Body of pancreas (tissue), 4 donors: Measurements from ENCODE around the gene KBTBD12.

Experiments used
- POLR2A ChIP-seq, 3 donors: fragments of 450-650 bp; IDR thresholded peaks; one replicate each; pipeline ENCODE4 v1.6.1; 2016; ENCODE audit warnings: antibody characterized with exemption in 3 of 3, mild to moderate bottlenecking in 2 of 3
- TF ChIP-seq, protein P1 (sequence below), 7 experiments: fragments of 450-650 bp in 4 of 7; fragments of 200-600 bp in 3 of 7; sonication (generic) in 3 of 7; IDR thresholded peaks; one replicate each; pipeline ENCODE4 v1.5.1; 2016 to 2019; ENCODE audit warnings: antibody characterized with exemption in 7 of 7

DNA sequence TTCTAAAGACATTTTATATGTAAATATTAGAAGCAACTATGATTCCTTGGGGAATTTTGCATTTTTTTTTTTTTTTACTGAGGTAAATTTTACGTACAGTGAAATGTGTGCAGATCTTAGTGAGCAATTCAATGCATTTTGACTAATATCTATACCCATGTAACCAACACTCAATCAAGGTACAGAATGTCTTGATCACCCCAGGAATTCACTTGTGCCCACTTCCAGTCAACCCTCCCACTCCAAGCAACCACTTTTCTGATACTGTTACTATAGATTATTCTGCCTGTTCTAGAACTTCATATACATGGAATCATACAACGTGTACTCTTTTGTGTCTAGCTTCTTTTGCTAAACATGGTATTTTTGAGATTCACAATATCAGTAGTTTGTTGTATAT, 47.6 kb upstream of the KBTBD12 start:
- no peak for TF ChIP-seq POLR2A (IDR thresholded peaks at IDR 0.05)
- TF ChIP-seq, protein P1, sequence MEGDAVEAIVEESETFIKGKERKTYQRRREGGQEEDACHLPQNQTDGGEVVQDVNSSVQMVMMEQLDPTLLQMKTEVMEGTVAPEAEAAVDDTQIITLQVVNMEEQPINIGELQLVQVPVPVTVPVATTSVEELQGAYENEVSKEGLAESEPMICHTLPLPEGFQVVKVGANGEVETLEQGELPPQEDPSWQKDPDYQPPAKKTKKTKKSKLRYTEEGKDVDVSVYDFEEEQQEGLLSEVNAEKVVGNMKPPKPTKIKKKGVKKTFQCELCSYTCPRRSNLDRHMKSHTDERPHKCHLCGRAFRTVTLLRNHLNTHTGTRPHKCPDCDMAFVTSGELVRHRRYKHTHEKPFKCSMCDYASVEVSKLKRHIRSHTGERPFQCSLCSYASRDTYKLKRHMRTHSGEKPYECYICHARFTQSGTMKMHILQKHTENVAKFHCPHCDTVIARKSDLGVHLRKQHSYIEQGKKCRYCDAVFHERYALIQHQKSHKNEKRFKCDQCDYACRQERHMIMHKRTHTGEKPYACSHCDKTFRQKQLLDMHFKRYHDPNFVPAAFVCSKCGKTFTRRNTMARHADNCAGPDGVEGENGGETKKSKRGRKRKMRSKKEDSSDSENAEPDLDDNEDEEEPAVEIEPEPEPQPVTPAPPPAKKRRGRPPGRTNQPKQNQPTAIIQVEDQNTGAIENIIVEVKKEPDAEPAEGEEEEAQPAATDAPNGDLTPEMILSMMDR (IDR thresholded peaks at IDR 0.05): no peak
